ENCODE data around the gene ACSL1.

GRCh38 chr4:184740980-184741391 is 84.8 kb downstream of the ACSL1 start:
- no peak for TF ChIP-seq CTCF (IDR thresholded peaks at IDR 0.05)
- no peak for TF ChIP-seq POLR2A (IDR thresholded peaks at IDR 0.05)

All from stomach (tissue), 4 donors.